Stimulated activated CD8-positive, alpha-beta memory T cell treated with anti-CD3 and anti-CD28 coated beads, Interleukin-4, amount 100 ng/mL, for 4 hours (primary cell): ENCODE results near the gene SEMA3C.
"Not testable (repeated sequence)": the region's sequence is repeated elsewhere in the genome, so short reads cannot be mapped to it uniquely, and the experiment has no call there.

Experiments
- DNase-seq, 2 donors: peaks; one replicate each; pipeline ENCODE4 v3.0.0-alpha.2; 2020; ENCODE audit warnings: low read depth in 2 of 2, low spot score in 1 of 2

The SEMA3C gene

DNA sequence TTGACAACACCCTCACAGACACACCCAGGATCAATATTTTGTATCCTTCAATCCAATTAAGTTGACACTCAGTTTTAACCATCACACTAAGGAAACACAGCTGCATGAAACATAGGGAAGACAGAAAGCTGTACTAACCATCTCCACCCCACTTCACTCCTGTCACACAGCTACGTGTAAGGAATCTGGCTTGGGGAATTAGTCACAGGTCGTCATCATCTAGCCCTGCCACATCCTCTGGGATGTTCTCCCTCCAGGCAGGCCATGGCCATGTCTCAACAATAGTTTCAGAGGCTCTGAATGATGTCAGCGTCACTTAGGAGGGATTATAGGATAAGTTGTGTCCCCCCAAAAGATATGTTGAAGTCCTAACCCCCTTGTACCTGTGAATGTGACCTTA lies 10.8 kb upstream of the SEMA3C start:
- no peak for DNase-seq

DNA sequence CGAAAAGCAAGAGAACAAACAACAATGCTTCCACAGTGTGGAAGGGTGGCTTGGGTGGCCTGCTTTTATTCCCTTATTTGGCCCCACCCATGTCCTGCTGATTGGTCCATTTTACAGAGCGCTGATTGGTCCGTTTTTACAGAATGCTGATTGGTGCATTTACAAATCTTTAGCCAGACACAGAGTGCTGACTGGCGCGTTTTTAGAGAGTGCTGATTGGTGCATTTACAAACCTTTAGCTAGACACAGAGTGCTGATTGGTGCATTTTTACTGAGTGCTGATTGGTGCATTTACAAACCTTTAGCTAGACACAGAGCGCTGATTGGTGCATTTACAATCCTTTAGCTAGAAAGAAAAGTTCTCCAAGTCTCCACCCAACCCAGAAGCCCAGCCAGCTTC lies 8.1 kb upstream of the SEMA3C start:
- DNase-seq, result not testable (repeated sequence)

DNA sequence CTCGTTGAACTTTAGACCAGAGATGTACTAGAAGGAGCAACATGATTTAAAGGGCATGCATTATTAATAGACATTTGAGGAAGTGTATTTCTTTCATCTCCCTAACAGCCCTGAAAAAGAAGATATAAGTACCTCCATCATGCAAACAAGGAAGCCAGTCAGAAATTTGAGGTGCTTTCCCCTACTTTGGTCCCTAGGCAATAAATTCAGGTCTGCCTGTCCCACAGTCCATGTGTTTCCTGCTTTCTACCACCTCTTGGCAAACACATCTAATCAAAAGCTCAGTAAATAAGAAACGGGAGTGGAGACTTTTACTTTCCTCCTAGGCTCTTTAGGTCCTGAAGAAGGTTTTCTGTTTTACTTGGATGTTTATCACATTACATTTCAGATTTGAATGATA lies 5.2 kb upstream of the SEMA3C start:
- DNase-seq, result no peak

DNA sequence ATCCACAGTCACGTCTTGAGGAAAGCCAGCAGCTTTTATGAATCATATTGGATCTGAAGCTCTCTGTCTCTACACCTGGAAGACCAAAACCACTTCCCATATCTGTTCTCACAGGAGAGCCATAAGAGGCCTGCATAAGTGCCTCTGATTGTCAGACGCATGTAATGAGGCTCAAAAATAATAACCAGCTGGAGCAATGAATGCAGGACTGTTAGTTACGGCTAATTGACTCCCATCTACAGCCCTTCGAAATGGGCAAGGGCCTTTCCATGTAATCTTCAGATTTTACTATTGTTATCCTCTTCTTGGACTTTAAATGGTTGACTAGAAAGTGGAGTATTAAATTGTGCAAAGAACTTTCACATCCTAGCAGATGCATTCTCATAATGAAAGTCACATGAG lies 4.4 kb upstream of the SEMA3C start:
- DNase-seq, result no peak

DNA sequence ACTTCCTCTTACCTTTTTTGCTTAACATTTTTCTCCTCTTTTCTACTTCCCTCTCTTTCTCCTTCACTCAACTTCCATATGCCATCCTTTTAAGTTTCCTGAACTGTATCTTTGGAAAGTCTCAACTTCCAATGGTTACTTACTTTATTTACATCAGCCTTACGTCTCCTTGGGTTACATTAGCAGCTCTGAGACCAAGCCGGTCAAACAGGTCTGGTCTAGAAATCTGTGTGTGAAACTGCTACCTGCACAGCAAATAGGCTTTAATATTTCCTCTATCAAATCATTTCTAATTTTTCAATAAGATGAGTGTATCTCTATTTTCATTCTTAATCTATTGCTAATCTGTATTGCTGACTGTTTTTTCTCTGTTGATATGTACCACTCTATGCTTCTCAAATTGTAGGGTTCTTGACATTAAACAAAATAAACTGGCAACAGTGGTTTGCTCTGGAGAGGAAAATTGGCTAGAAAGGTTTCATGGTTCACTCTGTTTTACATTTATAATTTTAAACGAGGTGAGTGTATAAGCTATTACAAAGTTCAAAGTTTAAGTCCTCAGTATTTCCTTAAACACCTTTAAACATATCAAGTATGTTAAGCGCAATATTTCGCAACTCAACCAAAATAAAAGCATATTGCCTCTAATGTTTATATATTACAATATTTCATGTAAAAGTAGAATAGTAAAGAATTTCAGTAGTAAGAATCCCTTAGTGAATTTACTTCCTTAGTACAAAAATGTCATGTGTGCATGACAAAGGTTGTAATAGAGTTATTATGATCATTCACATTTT lies 3.6 kb upstream of the SEMA3C start:
- DNase-seq, result no peak

DNA sequence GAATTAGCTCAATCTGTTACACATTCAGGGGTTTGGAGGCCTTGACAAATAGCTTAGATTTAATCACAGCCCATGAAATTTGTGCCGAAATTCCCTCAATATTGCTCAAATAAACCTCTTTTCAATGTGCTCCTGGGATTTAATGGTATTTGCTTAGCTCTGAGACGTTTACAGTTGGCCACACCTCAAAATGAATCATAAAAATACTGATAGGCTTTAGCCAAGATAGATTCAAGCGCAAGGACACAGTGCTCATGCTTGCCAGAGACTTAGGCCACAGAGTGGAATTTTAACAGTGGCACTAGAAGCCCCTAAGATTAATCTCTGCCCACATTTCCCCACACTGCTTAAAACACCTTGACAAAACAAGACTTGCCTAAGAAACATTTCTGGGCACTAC lies 2.3 kb upstream of the SEMA3C start:
- no peak for DNase-seq

DNA sequence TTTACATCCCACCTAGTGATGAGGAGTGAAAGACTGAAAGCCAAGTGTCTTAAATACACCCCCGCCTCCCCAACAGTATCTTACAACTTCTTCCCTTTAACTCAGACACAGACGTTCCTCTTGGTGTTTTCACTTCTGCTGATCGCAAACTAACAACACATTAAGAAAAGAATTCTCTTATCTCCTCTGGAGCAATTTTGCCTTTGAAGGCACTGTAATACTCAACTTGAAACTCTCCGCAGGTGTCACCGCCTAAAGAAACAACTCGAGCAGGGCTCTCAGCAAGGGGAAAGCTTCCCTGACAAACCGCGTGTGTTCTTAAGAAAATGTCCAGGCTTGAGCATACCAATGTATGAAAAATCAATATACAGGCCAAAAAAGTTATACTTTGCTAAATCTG lies 452 bp downstream of the SEMA3C start:
- no peak for DNase-seq

DNA sequence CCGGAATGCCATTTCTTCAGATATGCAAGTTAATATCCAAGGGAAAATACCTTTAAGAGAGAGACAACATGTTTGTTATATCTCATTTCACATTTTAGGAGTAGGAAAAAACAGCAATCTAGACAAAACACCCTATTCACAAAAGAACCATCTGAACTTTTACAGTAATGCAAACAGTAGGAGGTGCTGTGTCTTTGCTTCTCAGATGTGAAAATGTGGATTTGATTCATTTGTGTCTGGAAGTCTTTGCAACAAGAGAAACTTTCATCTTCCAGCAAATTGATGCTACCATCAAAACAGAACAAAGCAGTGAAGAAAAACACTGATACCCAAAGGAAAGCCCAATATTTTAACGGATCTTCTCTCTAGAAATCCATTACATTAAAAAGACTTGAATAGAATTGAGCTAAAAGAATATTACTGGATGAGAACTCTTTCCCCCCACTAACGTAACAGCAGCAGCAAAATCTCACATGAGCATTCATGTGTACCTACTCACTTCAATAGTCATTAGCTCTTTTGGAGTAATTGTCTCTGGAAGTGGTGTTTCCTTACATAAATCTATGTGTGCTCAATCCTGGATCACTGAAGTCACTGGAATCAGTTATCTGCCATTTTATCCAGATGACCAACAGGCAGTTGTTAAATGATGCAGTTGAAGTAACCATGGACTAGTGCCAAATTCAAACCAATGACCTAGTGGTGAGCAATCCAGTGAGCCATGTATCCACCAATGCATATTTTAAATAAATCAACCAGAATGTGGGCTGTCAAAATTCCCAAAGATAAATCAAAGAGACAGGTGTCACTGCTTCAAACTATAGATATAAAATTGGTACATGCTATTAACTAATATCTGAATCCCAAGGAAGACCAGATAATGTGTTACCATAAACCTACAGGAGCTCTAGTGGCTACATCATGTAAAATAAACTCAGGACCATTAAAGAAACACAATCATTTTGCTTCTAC lies 1.8 kb downstream of the SEMA3C start:
- DNase-seq, result no peak

DNA sequence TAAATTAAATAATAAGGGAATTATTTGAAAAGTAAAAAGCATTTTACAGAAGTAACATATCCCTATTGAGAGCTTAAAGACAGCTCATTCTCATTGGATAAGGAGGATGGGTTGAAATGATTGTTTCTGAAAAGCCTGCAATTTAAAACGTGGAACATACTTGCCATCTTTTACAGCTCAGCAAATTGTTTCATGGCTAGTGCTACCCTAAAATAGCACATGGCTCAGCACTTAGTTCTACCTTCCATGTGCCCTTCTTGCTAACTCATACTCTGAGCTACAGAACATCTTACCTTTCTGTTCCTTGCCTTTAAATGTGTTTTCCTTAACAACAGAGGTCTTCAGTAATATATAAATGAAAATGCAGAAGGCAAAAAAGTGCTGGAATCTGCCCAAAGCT lies 8.6 kb downstream of the SEMA3C start:
- no peak for DNase-seq

DNA sequence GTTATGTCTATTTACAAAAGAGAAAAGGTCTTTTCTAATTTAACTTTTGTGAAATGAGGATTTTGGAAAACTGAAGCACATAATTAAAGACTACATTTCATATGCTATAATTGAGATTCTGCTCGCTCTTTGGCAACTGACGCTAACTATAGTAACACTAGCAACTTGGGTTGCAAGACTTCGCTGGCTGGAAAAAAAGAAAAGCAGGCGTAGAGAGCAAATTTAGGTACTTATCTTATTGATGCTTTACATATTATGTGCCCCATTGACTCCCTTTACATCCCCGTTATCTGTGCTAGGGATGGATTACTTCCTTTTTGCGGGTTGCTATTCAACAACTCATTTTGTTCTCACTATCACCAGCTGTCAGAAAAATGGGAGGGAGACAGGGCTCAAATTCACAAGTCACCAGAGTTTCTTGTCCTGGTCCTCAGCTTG lies 10.5 kb downstream of the SEMA3C start:
- no peak for DNase-seq

DNA sequence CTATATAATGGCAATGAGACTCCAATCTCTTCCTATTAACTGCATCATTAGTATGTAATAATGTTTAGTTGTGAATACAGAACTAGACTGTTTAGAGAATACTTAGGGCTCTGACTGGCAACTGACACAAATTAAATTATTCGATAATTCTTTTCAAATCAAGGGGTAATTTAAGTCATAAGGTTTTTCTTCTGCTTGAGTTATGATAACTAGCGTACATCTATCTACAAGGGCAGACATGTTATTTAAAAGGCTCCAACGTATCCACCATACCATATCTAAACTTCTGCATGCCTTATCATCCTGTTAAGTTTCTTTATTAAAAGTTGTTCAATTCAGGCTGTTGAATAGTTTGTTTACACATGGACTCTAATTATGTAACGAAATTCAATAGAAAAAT lies 11.2 kb downstream of the SEMA3C start:
- no peak for DNase-seq

DNA sequence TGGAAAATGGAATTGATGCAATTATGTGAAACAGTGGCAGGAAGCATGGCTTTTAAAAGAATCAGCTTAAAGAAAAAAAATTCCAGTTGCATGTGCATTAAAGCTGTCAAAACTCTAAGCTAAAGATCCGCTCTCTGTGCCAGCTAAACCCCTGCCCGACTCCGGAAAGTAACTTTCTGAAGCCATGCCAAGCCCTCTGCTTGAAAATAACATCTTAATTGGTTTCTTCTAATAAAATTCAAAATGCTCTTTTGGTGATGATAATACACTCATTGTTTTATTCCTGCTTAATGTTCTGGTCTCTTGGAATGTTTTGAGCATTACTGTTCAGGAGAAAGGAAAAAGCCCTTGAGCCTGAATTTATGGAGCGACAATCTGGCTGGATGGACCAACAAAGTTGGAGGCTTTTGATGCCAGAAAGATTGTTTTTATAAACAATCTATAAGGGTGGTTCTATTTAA lies 11.7 kb downstream of the SEMA3C start:
- no peak for DNase-seq

DNA sequence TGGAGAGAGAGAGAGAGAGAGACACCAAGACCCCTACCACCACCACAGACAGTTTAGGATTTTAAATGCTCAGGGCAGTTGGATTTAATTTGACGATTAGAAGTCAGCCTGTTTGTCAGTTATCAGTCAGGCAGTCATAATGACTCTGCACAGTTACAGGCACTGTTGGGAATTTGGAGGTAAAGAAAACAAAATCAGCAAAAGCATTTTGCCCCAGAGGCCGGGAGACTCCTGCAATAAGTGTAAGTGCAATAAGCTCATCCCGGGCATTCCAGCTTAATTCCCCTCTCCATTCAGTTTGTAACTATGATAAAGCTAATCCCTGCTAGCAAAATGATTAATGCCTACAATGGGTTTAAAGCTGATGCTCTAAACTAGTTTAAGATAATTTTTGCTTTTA lies 13.5 kb downstream of the SEMA3C start:
- DNase-seq, result no peak

DNA sequence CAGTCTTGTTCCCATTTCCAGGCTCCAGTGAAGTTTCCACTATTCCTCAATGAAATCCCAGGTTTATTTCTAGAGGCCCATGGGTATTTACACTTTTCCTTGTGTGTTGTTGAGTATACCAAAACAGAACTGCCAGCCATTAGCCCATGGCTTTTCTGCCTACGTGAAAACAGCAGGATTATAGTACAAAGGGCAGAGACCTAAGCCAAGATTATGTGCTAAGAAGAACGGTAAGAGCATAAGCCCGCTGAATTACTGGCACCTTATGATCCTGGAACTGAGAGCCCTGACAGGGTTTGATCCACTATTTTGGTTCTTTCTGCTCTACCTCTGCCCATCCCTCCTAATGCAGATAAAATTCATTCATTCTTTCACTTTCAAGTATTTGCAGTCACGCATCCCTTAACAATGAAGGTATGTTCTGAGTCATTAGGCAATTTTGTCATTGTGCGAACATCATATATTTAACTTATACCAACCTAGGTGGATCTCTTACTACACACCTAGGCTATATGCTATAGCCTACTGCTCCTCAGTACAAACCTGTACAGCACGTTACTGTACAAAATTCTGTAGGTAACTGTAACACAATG lies 16.0 kb downstream of the SEMA3C start:
- no peak for DNase-seq

DNA sequence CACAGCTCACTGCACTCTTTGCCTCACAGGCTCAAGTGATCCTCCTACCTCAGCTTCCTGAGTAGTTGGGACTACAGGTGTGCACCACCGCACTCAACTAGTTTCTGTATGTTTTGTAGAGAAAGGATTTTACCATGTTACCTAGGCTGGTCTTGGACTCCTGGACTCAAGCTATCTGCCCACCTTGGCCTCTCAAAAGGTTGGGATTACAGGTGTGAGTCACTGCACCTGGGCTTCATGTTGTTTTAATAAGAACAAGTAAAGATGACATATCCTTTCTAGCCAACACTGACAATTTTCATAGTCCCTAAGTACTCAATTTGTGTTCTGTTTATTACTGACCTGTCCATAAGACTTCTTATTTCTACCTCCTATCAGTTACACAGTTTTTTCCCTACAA lies 16.8 kb downstream of the SEMA3C start:
- no peak for DNase-seq

DNA sequence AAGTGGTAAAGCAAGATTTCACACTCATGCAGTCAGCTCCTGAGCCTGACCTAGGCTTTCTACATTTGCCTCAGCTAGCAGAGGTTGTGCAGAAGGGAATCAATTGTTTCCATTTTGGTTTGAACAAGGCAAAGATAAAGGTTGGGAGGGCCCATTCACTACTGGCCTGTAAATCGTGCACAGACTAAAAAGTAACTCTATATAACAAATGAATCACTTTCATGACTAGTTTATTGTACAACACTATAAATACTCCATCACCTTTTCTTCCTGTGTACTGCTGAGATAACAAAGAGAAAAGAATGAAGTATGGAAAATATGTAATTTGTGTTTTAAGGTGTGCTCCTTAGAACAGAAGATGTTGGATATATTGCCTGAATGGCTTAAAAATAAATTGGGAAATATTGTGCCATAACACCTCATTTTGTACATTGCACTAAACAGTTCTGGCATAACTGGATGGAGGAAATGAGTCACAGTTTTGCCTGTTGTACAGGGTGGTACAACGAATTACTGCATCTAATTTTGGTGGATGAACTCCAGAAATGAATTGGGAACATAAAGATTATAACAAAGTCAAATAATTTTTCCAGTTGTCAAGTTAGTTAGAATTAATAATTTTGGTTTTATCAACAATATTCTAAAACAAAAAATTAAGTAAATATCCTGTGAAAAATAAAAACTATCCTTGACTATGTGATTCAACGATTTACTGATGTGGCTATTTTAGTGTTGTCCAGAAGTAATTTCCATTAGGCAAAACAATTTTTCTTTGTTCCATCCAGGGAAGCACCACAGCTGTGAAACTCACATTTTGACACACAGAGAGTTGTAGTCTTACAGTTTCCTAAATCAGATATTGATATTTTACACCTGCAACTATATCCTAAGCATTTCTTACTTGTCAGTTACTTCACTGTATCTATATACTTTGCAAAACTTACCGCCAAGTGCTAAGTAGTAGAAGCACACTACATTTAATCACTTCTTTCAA lies 18.0 kb downstream of the SEMA3C start:
- DNase-seq, result no peak

DNA sequence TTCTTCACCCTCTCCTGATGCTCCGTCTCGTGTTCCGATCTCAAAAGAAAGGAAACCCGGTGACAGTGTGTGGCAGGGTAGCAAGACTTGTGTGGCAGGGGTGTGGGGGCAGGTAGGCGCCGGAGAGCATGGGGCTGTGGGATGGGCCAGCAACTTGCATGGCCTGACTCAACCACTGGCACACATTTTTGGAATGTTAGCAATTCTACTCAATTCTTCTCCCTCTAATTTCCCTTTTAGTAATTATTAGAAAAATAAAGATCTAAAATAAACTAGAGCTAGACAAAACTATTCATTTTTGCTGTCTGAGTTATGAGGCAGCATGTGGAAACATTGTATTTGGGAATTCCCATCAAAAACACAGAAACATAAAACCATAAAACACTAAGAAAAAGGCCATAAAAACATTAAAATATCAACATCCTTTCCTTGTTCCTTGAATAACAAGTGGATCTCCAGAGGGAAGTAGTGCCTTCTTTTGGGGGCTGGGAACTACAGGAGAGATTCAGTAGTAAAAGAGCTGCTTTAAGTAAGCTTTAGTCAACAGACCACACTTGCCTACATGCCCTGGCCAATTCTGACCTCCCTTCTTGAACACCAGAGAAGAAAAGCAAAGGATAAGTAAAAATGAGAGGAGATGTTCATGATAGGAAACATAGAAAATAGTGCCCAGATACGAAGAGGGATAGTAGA lies 21.8 kb downstream of the SEMA3C start:
- no peak for DNase-seq

DNA sequence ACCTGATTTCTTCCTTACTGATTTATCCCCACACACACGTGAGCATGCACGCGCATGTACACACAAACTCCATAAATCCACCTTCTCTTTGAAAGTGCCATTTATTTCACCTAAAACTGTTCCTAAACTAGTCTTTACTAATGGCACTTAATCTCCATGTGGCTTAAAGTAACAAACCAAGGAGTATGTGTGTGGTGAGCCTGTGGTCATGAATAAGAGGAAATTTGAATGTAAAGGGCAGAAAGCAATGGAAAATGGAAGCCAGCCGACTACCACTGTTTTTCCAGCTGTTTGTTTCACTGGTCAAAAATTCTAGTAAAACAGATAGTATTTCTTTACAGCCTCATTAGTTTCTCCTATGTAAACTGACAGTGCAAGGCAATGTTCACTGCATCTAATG lies 23.8 kb downstream of the SEMA3C start:
- DNase-seq, result no peak

DNA sequence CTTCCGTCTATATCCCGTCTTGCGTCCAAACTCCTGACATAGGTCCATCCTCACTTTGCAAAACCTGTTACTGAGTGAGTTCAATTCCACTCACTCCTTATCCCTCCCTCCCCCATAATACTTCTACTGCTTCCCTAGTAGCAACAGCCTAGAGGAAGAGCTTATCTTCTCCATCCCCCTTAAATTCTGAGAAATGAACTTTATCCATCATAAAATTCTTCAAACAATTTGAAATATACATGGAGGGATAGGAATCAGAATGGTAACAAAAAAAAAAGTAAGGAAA lies 27.6 kb downstream of the SEMA3C start:
- no peak for DNase-seq
